Trophoblast cell (in vitro differentiated cells and primary cell): ENCODE data around the gene GP9.
"Not testable (repeated sequence)": the region's sequence is repeated elsewhere in the genome, so short reads cannot be mapped to it uniquely, and the experiment has no call there.

Experiments used
- DNase-seq, 2 donors: peaks; one replicate each; pipeline ENCODE4 v3.0.0-alpha.2; 2016
- H2AFZ ChIP-seq: 2 replicates; pipeline ENCODE4 v1.6.1; 2013; ENCODE audit warnings: low read length, moderate library complexity, mild to moderate bottlenecking; ENCODE audit not compliant: insufficient read depth, poor library complexity
- H2AK5ac ChIP-seq: 2 replicates; pipeline ENCODE4 v1.6.1; 2013; ENCODE audit warnings: mild to moderate bottlenecking, low read length
- H2BK120ac ChIP-seq: 2 replicates; pipeline ENCODE4 v1.6.1; 2013; ENCODE audit warnings: low read length, mild to moderate bottlenecking, moderate library complexity; ENCODE audit not compliant: insufficient read depth, poor library complexity
- H2BK12ac ChIP-seq: 2 replicates; pipeline ENCODE4 v1.6.1; 2013; ENCODE audit warnings: mild to moderate bottlenecking, low read length, moderate library complexity
- H2BK5ac ChIP-seq: 2 replicates; pipeline ENCODE4 v1.6.1; 2013; ENCODE audit warnings: low read length, low read depth, moderate library complexity, mild to moderate bottlenecking; ENCODE audit not compliant: poor library complexity
- H3K14ac ChIP-seq: 2 replicates; pipeline ENCODE4 v1.6.1; 2013; ENCODE audit warnings: mild to moderate bottlenecking, low read length
- H3K18ac ChIP-seq: 2 replicates; pipeline ENCODE4 v1.6.1; 2013; ENCODE audit warnings: mild to moderate bottlenecking, low read length
- H3K23ac ChIP-seq: 2 replicates; pipeline ENCODE4 v1.6.1; 2013; ENCODE audit warnings: low read length
- H3K27ac ChIP-seq: 2 replicates; pipeline ENCODE4 v1.5.1; 2013; ENCODE audit warnings: low read depth, mild to moderate bottlenecking, inconsistent platforms, low read length, moderate library complexity
- H3K27me3 ChIP-seq: 2 replicates; pipeline ENCODE4 v1.6.1; 2013; ENCODE audit warnings: inconsistent platforms, mild to moderate bottlenecking, low read length, moderate library complexity; ENCODE audit not compliant: insufficient read depth
- H3K36me3 ChIP-seq, 2 experiments: 1 replicate in 1 of 2; 2 replicates in 1 of 2; pipeline ENCODE4 v1.6.1; 2013; ENCODE audit warnings: low read length in 2 of 2, mild to moderate bottlenecking in 2 of 2, moderate library complexity in 1 of 2; ENCODE audit not compliant: insufficient read depth in 2 of 2, control insufficient read depth in 1 of 2
- H3K4ac ChIP-seq: 2 replicates; pipeline ENCODE4 v1.6.1; 2013; ENCODE audit warnings: low read depth, mild to moderate bottlenecking, low read length, moderate library complexity
- H3K4me1 ChIP-seq, 2 experiments: 1 replicate in 1 of 2; 2 replicates in 1 of 2; pipeline ENCODE4 v1.6.1; 2013; ENCODE audit warnings: low read length in 2 of 2, mild to moderate bottlenecking in 2 of 2, moderate library complexity in 1 of 2; ENCODE audit not compliant: insufficient read depth in 2 of 2, control insufficient read depth in 1 of 2
- H3K4me2 ChIP-seq: 2 replicates; pipeline ENCODE4 v1.6.1; 2013; ENCODE audit warnings: inconsistent platforms, mild to moderate bottlenecking, low read length, moderate library complexity
- H3K4me3 ChIP-seq: 2 replicates; pipeline ENCODE4 v1.5.1; 2013; ENCODE audit warnings: mild to moderate bottlenecking, low read depth, low read length, inconsistent platforms
- H3K79me1 ChIP-seq: one replicate; pipeline ENCODE4 v1.6.1; 2013; ENCODE audit warnings: low read length
- H3K79me2 ChIP-seq: 2 replicates; pipeline ENCODE4 v1.6.1; 2013; ENCODE audit warnings: low read length, mild to moderate bottlenecking; ENCODE audit not compliant: control insufficient read depth, insufficient read depth, poor library complexity
- H3K9ac ChIP-seq: 2 replicates; pipeline ENCODE4 v1.6.1; 2013; ENCODE audit warnings: mild to moderate bottlenecking, low read length
- H3K9me3 ChIP-seq: 2 replicates; pipeline ENCODE4 v1.6.1; 2013; ENCODE audit warnings: low read depth, mild to moderate bottlenecking, control low read depth, inconsistent platforms, low read length; ENCODE audit not compliant: insufficient read depth
- H4K12ac ChIP-seq: 2 replicates; pipeline ENCODE4 v1.6.1; 2013; ENCODE audit warnings: low read depth, mild to moderate bottlenecking, low read length, moderate library complexity
- H4K8ac ChIP-seq: 2 replicates; pipeline ENCODE4 v1.6.1; 2013; ENCODE audit warnings: low read depth, mild to moderate bottlenecking, low read length, moderate library complexity
- H4K91ac ChIP-seq: one replicate; pipeline ENCODE4 v1.6.1; 2013; ENCODE audit warnings: low read depth, mild to moderate bottlenecking, low read length, moderate library complexity
- WGBS: extraction: QIAGEN DNeasy Blood & Tissue Kit; methylation state at CpG from one replicate; pipeline ENCODE4 v1.1.7; 2013; ENCODE audit warnings: missing lambda C conversion rate; ENCODE audit not compliant: insufficient read length, insufficient coverage; ENCODE audit errors: extremely low coverage; 5-methylcytosine and 5-hydroxymethylcytosine counted together

GP9 gene

DNA sequence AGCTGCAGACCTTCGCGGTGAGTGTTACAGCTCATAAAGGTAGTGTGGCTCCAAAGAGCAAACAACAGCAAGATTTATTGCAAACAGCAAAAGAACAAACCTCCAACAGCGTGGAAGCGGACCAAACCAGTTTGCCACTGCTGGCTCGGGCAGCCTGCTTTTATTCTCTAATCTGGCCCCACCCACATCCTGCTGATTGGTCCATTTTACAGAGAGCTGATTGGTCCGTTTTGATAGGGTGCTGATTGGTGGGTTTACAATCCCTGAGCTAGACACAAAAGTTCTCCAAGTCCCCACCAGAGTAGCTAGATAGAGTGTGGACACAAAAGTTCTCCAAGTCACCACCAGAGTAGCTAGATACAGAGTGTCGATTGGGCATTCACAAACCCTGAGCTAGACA, 7.1 kb downstream of the GP9 start:
- H2BK12ac ChIP-seq, H3K23ac ChIP-seq, H3K79me1 ChIP-seq, H3K14ac ChIP-seq, DNase-seq, H3K27me3 ChIP-seq, H4K91ac ChIP-seq, H3K9ac ChIP-seq, H4K12ac ChIP-seq, H2AK5ac ChIP-seq, H2AFZ ChIP-seq, H2BK120ac ChIP-seq, H3K4me3 ChIP-seq, H3K4ac ChIP-seq, H3K18ac ChIP-seq, H3K36me3 ChIP-seq, H3K4me1 ChIP-seq, H3K27ac ChIP-seq, H4K8ac ChIP-seq, H3K79me2 ChIP-seq, H2BK5ac ChIP-seq, H3K9me3 ChIP-seq, H3K4me2 ChIP-seq: not testable (repeated sequence)
- WGBS, result no CpG with 5 or more reads among the region's 7 CpGs

GRCh38 chr3:129068291-129068886, 7.8 kb downstream of the GP9 start:
- Histone ChIP-seq H2BK120ac (no peak overlapping the region), H2BK5ac (no peak overlapping the region), H4K12ac (no peak overlapping the region), H4K8ac (no peak overlapping the region), H3K36me3 (no peaks in the 10 kb centered on the region), H3K14ac (no peak overlapping the region), H4K91ac (no peak overlapping the region), H3K18ac (no peak overlapping the region), H3K4me3 (no peak overlapping the region), H3K4me1 (no peaks in the 10 kb centered on the region), H3K27ac (no peak overlapping the region), H3K9me3 (no peaks in the 10 kb centered on the region), H2BK12ac (no peak overlapping the region), H2AFZ (no peak overlapping the region), H3K4me2 (peak overlapping the region; percentile 1), H3K23ac (no peak overlapping the region), H3K9ac (no peak overlapping the region), H3K79me2 (no peaks in the 10 kb centered on the region), H3K4ac (no peak overlapping the region), H3K27me3 (no peaks in the 10 kb centered on the region), H2AK5ac (no peak overlapping the region), H3K79me1 (no peaks in the 10 kb centered on the region)
- no peak for DNase-seq
- no CpG with 5 or more reads among the region's 44 CpGs for WGBS

- not testable (repeated sequence) for H3K4me2 ChIP-seq, H4K12ac ChIP-seq, H2BK5ac ChIP-seq, H2AFZ ChIP-seq, H3K9ac ChIP-seq, H3K4ac ChIP-seq, H3K4me1 ChIP-seq, H3K18ac ChIP-seq, H2BK12ac ChIP-seq, H3K27me3 ChIP-seq, H3K23ac ChIP-seq, H3K4me3 ChIP-seq, H3K79me2 ChIP-seq, H3K79me1 ChIP-seq, H4K8ac ChIP-seq, DNase-seq, H3K9me3 ChIP-seq, H3K27ac ChIP-seq, H2AK5ac ChIP-seq, H3K14ac ChIP-seq, H2BK120ac ChIP-seq, H4K91ac ChIP-seq, H3K36me3 ChIP-seq
- no CpG with 5 or more reads among the region's 13 CpGs for WGBS
Observed at GRCh38 chr3:129069313-129070085, 8.9 kb downstream of the GP9 start.

GRCh38 chr3:129070086-129070885, 9.7 kb downstream of the GP9 start:
- Histone ChIP-seq H3K14ac (no peak overlapping the region), H2BK120ac (no peak overlapping the region), H3K4me1 (no peaks in the 10 kb centered on the region), H3K27ac (no peak overlapping the region), H3K79me2 (no peaks in the 10 kb centered on the region), H3K4me3 (no peak overlapping the region), H4K12ac (no peak overlapping the region), H4K91ac (no peak overlapping the region), H3K79me1 (no peaks in the 10 kb centered on the region), H2AFZ (no peak overlapping the region), H3K9me3 (no peaks in the 10 kb centered on the region), H2AK5ac (no peak overlapping the region), H2BK12ac (no peak overlapping the region), H3K4ac (no peak overlapping the region), H3K23ac (no peak overlapping the region), H3K27me3 (no peaks in the 10 kb centered on the region), H3K36me3 (no peaks in the 10 kb centered on the region), H3K18ac (no peak overlapping the region), H3K9ac (no peak overlapping the region), H4K8ac (no peak overlapping the region), H2BK5ac (no peak overlapping the region), H3K4me2 (no peak overlapping the region)
- no CpG with 5 or more reads among the region's 8 CpGs for WGBS
- DNase-seq, result no peak
